Heart right ventricle (tissue), 16 donors: ENCODE measurements around the gene IGSF8. TPM values are rescaled to one million over a fixed set of nuclear protein-coding genes. Genes with fewer than 3 reads are reported as not detected.

ENCODE experiments used
- ATAC-seq, 8 donors: fragments of 200-7000 bp; cut with Tn5 transposase; one replicate each; pipeline ENCODE4 v1.9.1; 2020; ENCODE audit warnings: mild to moderate bottlenecking in 8 of 8, moderate library complexity in 8 of 8, moderate number of reproducible peaks in 1 of 8
- DNase-seq, 2 donors: peaks; one replicate each; pipeline ENCODE4 v3.0.0-alpha.2; 2020
- H3K27ac ChIP-seq, 10 donors: fragments of 200-600 bp; sonication (generic) in 2 of 10; one replicate each; pipeline versions ENCODE4 v1.5.0 to v1.8.0; 2020 to 2022; ENCODE audit warnings: mild to moderate bottlenecking in 3 of 10
- H3K27me3 ChIP-seq, 7 donors: fragments of 200-600 bp; one replicate each; pipeline ENCODE4 v1.8.0; 2021 to 2022; ENCODE audit warnings: mild to moderate bottlenecking in 2 of 7
- H3K36me3 ChIP-seq, 9 donors: fragments of 200-600 bp; sonication (generic) in 1 of 9; one replicate each; pipeline versions ENCODE4 v1.5.0 to v1.8.0; 2020 to 2022; ENCODE audit warnings: mild to moderate bottlenecking in 2 of 9
- H3K4me1 ChIP-seq, 9 donors: fragments of 200-600 bp; sonication (generic) in 1 of 9; one replicate each; pipeline versions ENCODE4 v1.5.0 to v1.8.0; 2020 to 2022; ENCODE audit warnings: mild to moderate bottlenecking in 4 of 9
- H3K4me3 ChIP-seq, 10 donors: fragments of 200-600 bp; sonication (generic) in 2 of 10; one replicate each; pipeline versions ENCODE4 v1.5.0 to v1.8.0; 2020 to 2022; ENCODE audit warnings: mild to moderate bottlenecking in 7 of 10, moderate library complexity in 2 of 10
- H3K9me3 ChIP-seq, 11 donors: fragments of 200-600 bp in 10 of 11; sonication (generic) in 2 of 11; one replicate each; pipeline versions ENCODE4 v1.5.0 to v1.8.0; 2013 to 2022; ENCODE audit warnings: mild to moderate bottlenecking in 2 of 11, control low read depth in 1 of 11, moderate library complexity in 1 of 11
- WGBS, 2 donors: extraction: QIAGEN DNeasy Blood & Tissue Kit; methylation state at CpG; one replicate each; pipeline ENCODE4 v1.1.7; 2013; ENCODE audit warnings: inconsistent platforms in 1 of 2; 5-methylcytosine and 5-hydroxymethylcytosine counted together
- intact Hi-C, 10 donors: fragments of 100-400 bp; cut with DNase I; formaldehyde crosslinking; loops; one replicate each; pipeline versions ENCODE4 v1.11.1 to v1.14.2; 2022
- polyA plus RNA-seq, 2 donors: library from polyadenylated mRNA; stranded (reverse); fragments of 200-250 nt; gene quantifications; one replicate each; pipeline ENCODE4 v1.2.3, GENCODE V29; 2013
- total RNA-seq, 10 donors: library from RNA; stranded (reverse); fragmentation: NEBNext Ultra II Directional in 3 of 10; extraction: Animal tissue kit (Norgen Biotek cat#: 25700) in 3 of 10; gene quantifications; one replicate each; pipeline versions ENCODE4 v1.2.1 to v1.2.4, GENCODE V29; 2021 to 2023
- TF ChIP-seq, protein P1 (sequence below), 9 donors: fragments of 200-600 bp; sonication (generic) in 2 of 9; IDR thresholded peaks; one replicate each; pipeline versions ENCODE4 v1.5.0 to v1.8.0; 2021 to 2022; ENCODE audit warnings: antibody characterized with exemption in 9 of 9, mild to moderate bottlenecking in 5 of 9, moderate library complexity in 1 of 9
- donor health status: Arrhythmogenic right ventricular cardiomyopathy.
- donor health status: ischemic (EF 13 %, LVEDD 7.1; RV severe dilation, severe dysfunction).
- donor health status: healthy with polysubstance abuse.
- donor health status: DM: no; HTN: yes; CAD: no.
- donor health status: DM: no; HTN: no; CAD: no.
- donor health status: ischemic (EF 25% LVEDD 6.9; RV normal size, moderate dysfunction).
- donor health status: ischemic (EF 25% LVEDD 5.7; RV mildly dilated, moderate dysfunction).
- donor health status: healthy.
- donor health status: DM: yes; HTN: yes; CAD: no.
- donor health status: Ischemic cardiomyopathy.
- donor health status: ischemic (EF 35%, LVEDD 5.7; RV mildly dilated, moderate dysfunction).
- donor health status: nonischemic (EF 11% LVEDD 7.7; RV severe dilation, severe dysfunction).
- donor health status: DM: yes; HTN: yes; CAD: no.
- donor health status: PGD.
- donor health status: ischemic (EF 29% LVEDD 5.4; RV normal size, mild dysfunction).
- donor health status: nonischemic (EF 23%, LVEDD 6.1; RV moderate dilation, normal function).

IGSF8 gene
- total and polyA plus RNA-seq, 12 donors = 13.4 to 42.2 (median 20.6) TPM

DNA sequence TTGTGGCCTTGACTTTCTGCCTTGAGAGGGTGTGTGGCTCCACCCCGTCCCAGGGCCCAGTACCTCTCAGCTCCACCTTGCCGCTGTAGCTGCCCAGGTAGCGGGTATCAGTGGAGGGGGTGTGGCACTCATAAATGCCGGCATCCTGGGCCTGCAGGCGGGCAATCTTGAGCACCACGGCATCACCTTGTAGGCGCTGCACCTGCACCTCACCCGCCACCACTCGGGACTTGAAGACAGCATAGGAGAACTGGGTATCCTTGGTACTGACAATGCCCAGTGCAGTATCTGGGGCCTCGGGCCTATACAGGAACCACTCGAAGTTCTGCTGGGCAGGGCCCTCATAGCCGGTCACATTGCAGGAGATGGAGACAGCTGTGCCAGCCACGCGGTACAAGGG, 3.6 kb downstream of the IGSF8 start:
- intact Hi-C loops = loop anchor here in 4 of 10 donors (5.0 to 10.0 kb wide), 4 partner anchors 97 to 280 kb away; partner anchors contain the start of gene CASQ1 (in 1 of the 4)
- TF ChIP-seq, protein P1, sequence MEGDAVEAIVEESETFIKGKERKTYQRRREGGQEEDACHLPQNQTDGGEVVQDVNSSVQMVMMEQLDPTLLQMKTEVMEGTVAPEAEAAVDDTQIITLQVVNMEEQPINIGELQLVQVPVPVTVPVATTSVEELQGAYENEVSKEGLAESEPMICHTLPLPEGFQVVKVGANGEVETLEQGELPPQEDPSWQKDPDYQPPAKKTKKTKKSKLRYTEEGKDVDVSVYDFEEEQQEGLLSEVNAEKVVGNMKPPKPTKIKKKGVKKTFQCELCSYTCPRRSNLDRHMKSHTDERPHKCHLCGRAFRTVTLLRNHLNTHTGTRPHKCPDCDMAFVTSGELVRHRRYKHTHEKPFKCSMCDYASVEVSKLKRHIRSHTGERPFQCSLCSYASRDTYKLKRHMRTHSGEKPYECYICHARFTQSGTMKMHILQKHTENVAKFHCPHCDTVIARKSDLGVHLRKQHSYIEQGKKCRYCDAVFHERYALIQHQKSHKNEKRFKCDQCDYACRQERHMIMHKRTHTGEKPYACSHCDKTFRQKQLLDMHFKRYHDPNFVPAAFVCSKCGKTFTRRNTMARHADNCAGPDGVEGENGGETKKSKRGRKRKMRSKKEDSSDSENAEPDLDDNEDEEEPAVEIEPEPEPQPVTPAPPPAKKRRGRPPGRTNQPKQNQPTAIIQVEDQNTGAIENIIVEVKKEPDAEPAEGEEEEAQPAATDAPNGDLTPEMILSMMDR (IDR thresholded peaks at IDR 0.05) = no peak
- no peak overlapping the region for H3K27ac ChIP-seq
- no peaks in the 10 kb centered on the region for H3K9me3 ChIP-seq
- no peak for ATAC-seq
- H3K36me3 ChIP-seq = peaks cover 0 to 51% (median 11%) of the 10 kb centered on the region in 9 donors
- H3K27me3 ChIP-seq = no peaks in the 10 kb centered on the region
- no peak for DNase-seq
- H3K4me1 ChIP-seq = peaks cover 9 to 41% (median 22%) of the 10 kb centered on the region in 9 donors
- no peak overlapping the region for H3K4me3 ChIP-seq
- 95% methylated on average over 14 of the region's 14 CpGs for WGBS, 2 donors

DNA sequence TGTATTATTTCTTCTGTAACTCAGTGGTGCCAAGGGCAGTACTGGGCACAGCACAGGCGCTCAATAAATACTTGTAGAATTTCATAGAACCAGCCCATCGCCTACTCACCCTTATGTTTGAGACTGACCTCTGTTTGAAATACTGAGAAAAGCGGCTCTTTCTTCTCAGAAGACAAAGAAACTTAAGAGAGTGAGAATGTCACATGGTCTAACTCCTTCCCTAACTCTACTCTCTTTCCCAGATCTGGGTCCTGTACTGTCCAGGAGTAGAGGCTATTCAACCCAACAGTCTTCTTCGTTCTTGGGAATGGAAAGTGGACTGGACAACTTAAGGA, 4.2 kb downstream of the IGSF8 start:
- no peak for DNase-seq
- Histone ChIP-seq H3K4me1 (peaks cover 9 to 35% (median 22%) of the 10 kb centered on the region in 9 donors), H3K4me3 (no peak overlapping the region), H3K27ac (no peak overlapping the region), H3K27me3 (no peaks in the 10 kb centered on the region), H3K9me3 (no peaks in the 10 kb centered on the region), H3K36me3 (peaks cover 0 to 54% (median 11%) of the 10 kb centered on the region in 9 donors)
- intact Hi-C loops = loop anchor here in 2 of 10 donors (10.0 kb wide), 2 partner anchors 161 to 281 kb away; no protein-coding TSS in a partner anchor
- WGBS, 2 donors = 90 to 93% methylated on average over 4 of the region's 4 CpGs
- TF ChIP-seq, protein P1 (IDR thresholded peaks at IDR 0.05) = no peak
- no peak for ATAC-seq

DNA sequence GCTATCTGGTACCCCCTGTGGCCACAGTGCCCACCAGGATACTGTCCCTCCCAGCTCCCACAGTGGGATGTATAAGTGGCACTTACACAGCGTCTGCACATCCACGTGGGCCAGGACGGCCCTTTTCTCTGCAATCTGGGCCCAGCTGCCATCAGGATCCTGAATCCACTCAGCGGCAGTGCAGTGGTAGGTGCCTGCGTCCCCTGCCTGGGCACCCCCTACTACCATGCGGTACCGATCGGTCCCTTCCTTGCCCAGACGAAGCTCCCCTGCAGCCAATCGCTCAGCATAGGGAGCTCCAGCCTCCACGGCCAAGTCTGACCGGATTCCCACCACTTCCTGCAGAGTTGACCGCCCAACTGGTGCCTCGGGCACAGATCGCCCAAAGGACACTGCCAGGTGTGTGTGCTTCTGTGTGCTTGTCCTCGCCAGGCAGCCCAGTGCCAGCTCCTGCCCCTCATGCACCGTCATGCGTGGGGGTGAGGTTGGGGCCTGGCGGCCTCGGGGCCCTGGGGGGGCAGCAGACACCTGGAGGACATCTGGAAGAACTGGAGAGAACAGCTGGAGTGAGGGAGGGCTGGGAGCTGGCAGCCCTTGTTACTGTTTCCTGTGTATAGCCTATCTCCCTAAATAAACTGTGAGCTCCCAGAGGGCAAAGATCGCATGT, 4.7 kb downstream of the IGSF8 start:
- WGBS, 2 donors = 84% methylated on average over 21 of the region's 21 CpGs
- intact Hi-C loops = loop anchor here in 2 of 10 donors (10.0 kb wide), 2 partner anchors 161 to 281 kb away; no protein-coding TSS in a partner anchor
- peaks cover 0 to 57% (median 11%) of the 10 kb centered on the region in 9 donors for H3K36me3 ChIP-seq
- H3K27ac ChIP-seq = peak overlapping the region in 1 of 10 donors; percentile 15
- no peaks in the 10 kb centered on the region for H3K9me3 ChIP-seq
- TF ChIP-seq, protein P1 (IDR thresholded peaks at IDR 0.05) = no peak
- peaks cover 9 to 33% (median 20%) of the 10 kb centered on the region in 9 donors for H3K4me1 ChIP-seq
- no peak for DNase-seq
- H3K27me3 ChIP-seq = no peaks in the 10 kb centered on the region
- no peak for ATAC-seq
- no peak overlapping the region for H3K4me3 ChIP-seq

DNA sequence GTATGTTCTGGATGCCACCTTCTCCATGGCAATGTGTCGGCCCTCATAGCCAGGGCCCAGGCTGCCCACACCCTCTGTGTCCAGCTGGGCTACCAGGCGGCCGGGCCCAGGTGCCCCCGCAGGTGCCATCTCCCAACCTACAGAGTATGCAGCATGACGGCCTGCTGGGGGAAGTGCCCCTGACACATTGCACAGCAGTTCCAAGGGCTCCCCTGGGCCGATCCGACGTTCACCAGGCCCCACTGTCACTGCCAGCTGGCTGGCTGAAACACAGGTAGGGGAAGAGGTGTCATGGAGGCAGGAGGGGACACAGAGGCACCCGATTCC, 5.4 kb downstream of the IGSF8 start:
- no peak for DNase-seq
- peaks cover 0 to 62% (median 11%) of the 10 kb centered on the region in 9 donors for H3K36me3 ChIP-seq
- no peak overlapping the region for H3K27ac ChIP-seq
- ATAC-seq = no peak
- intact Hi-C loops = loop anchor here in 2 of 10 donors (10.0 kb wide), 2 partner anchors 162 to 282 kb away; no protein-coding TSS in a partner anchor
- H3K4me3 ChIP-seq = no peak overlapping the region
- no peaks in the 10 kb centered on the region for H3K27me3 ChIP-seq
- WGBS, 2 donors = 81 to 82% methylated on average over 9 of the region's 9 CpGs
- TF ChIP-seq, protein P1 (IDR thresholded peaks at IDR 0.05) = no peak
- no peaks in the 10 kb centered on the region for H3K9me3 ChIP-seq
- H3K4me1 ChIP-seq = peaks cover 9 to 31% (median 18%) of the 10 kb centered on the region in 9 donors
